CMK (cell line): ENCODE results near the gene FBLN2.

Experiments
- DNase-seq: peaks from one replicate; pipeline ENCODE4 v3.0.0-alpha.2; 2010; ENCODE audit warnings: low read depth

The FBLN2 gene

GRCh38 chr3:13665582-13666226, 116.8 kb downstream of the FBLN2 start:
- DNase-seq = no peak

- DNase-seq = no peak
Measured at GRCh38 chr3:13666227-13666619, 117.3 kb downstream of the FBLN2 start.

GRCh38 chr3:13666781-13667709, 118.1 kb downstream of the FBLN2 start:
- no peak for DNase-seq

- DNase-seq = no peak
Measured at GRCh38 chr3:13668136-13668535, 119.2 kb downstream of the FBLN2 start.

GRCh38 chr3:13669457-13669856, 120.5 kb downstream of the FBLN2 start:
- DNase-seq = no peak

GRCh38 chr3:13670292-13670691, 121.4 kb downstream of the FBLN2 start:
- no peak for DNase-seq

GRCh38 chr3:13671482-13672233, 122.7 kb downstream of the FBLN2 start:
- DNase-seq = no peak

GRCh38 chr3:13673207-13673606, 124.3 kb downstream of the FBLN2 start:
- no peak for DNase-seq

- DNase-seq = no peak
Measured at GRCh38 chr3:13674538-13675185, 125.7 kb downstream of the FBLN2 start.

- no peak for DNase-seq
Measured at GRCh38 chr3:13676356-13677017, 127.6 kb downstream of the FBLN2 start.

GRCh38 chr3:13677272-13677671, 128.3 kb downstream of the FBLN2 start:
- DNase-seq = no peak

GRCh38 chr3:13681931-13682330, 133.0 kb downstream of the FBLN2 start:
- DNase-seq = no peak

GRCh38 chr3:13682331-13683013, 133.5 kb downstream of the FBLN2 start:
- no peak for DNase-seq

GRCh38 chr3:13683288-13683687, 134.4 kb downstream of the FBLN2 start:
- no peak for DNase-seq

- DNase-seq = no peak
Measured at GRCh38 chr3:13683772-13684171, 134.8 kb downstream of the FBLN2 start.

GRCh38 chr3:13684350-13684749, 135.4 kb downstream of the FBLN2 start:
- no peak for DNase-seq

- DNase-seq = no peak
Measured at GRCh38 chr3:13684854-13685253, 135.9 kb downstream of the FBLN2 start.

GRCh38 chr3:13685721-13686120, 136.8 kb downstream of the FBLN2 start:
- no peak for DNase-seq

GRCh38 chr3:13686367-13687160, 137.6 kb downstream of the FBLN2 start:
- no peak for DNase-seq

- DNase-seq = no peak
Measured at GRCh38 chr3:13687517-13687943, 138.6 kb downstream of the FBLN2 start.
